Measurements from ENCODE around the gene CEP120.

CEP120 gene

DNA sequence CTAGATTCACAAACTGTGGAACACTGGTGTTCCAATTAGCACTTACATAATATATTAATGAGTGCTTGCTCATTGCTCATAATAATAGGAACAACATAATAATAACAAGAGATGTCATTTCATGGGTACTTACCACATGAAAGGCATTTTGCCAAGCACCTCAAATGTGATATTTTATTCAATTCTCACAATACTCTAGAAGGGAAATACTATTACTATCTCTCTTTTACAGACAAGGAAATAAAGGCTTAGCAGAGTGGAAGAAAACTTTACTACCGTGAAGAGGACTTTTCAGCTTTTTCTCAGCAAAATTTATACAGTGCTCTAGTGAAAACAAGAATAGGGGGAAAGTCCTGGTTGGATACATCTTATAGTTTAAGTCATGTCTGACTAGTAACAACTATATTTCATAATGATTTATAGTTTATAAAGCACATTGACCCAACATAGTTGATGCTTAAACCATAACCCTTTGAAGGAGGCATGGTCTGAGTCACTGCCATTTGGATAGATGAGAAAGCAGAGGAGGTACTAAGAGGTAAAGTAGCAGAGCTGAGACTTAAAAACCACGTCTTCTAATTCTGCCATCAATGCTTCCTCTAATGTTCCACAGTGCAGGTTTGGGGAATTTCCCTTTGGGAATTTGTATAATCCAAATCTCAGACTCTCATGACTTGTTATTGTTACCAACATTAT lies 124.7 kb downstream of the CEP120 start:
- no peak overlapping the region for H2AFZ ChIP-seq (ENCODE audit: low read length)
- H3K79me2 ChIP-seq (ENCODE audit: insufficient read depth, low read length) = no peaks in the 10 kb centered on the region
- H3K4me3 ChIP-seq (ENCODE audit: low read length, poor library complexity, severe bottlenecking) = no peak overlapping the region
- H3K27me3 ChIP-seq (ENCODE audit: insufficient read depth, low read length, poor library complexity, severe bottlenecking) = no peaks in the 10 kb centered on the region
- no peak overlapping the region for H3K4me2 ChIP-seq (ENCODE audit: low read depth, low read length, poor library complexity, severe bottlenecking)
- H3K9ac ChIP-seq (ENCODE audit: low read depth, low read length, poor library complexity, severe bottlenecking) = no peak overlapping the region
- peaks cover 14% of the 10 kb centered on the region for H3K4me1 ChIP-seq (ENCODE audit: insufficient read depth, low read length, poor library complexity, severe bottlenecking)
- H3K9me3 ChIP-seq (ENCODE audit: insufficient read depth, low read depth, low read length) = no peaks in the 10 kb centered on the region
- no peak for TF ChIP-seq EZH2phosphoT487 (IDR thresholded peaks at IDR 0.05; ENCODE audit: borderline replicate concordance)
- TF ChIP-seq CTCF (conservative IDR thresholded peaks at IDR 0.05; ENCODE audit: low read length) = no peak
- no peaks in the 10 kb centered on the region for H3K9me2 ChIP-seq (replicated peaks; ENCODE audit: low read depth, low read length)
- H3F3A ChIP-seq (ENCODE audit: low read depth) = no peaks in the 10 kb centered on the region
- H3K36me3 ChIP-seq (ENCODE audit: insufficient read depth, low read length) = no peaks in the 10 kb centered on the region
- no peaks in the 10 kb centered on the region for H4K20me1 ChIP-seq (ENCODE audit: insufficient read depth, low read length, poor library complexity, severe bottlenecking)

DNA sequence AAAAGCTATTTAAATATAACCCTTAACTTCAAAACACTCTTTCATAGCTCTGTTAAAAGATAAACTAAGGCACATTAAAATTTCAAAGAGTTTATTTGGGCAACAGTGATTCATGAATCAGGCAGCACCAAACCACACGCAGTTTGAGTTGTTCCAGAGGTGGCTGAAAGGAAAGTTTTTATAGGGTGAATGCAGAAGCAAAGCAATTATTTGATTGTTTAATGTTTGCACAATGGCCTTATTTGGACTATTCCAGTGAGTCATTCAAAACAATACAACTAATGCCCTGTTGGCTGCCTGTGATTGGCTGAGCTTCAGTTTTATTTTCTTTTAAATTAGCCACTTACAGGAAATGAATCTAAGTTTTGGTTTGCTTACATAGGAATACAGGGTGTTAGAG lies 125.3 kb downstream of the CEP120 start:
- H3K79me2 ChIP-seq (ENCODE audit: insufficient read depth, low read length) = no peaks in the 10 kb centered on the region
- no peak overlapping the region for H2AFZ ChIP-seq (ENCODE audit: low read length)
- peaks cover 14% of the 10 kb centered on the region for H3K4me1 ChIP-seq (ENCODE audit: insufficient read depth, low read length, poor library complexity, severe bottlenecking)
- TF ChIP-seq EZH2phosphoT487 (IDR thresholded peaks at IDR 0.05; ENCODE audit: borderline replicate concordance) (no peak), CTCF (conservative IDR thresholded peaks at IDR 0.05; ENCODE audit: low read length) (no peak)
- no peaks in the 10 kb centered on the region for H3K27me3 ChIP-seq (ENCODE audit: insufficient read depth, low read length, poor library complexity, severe bottlenecking)
- no peaks in the 10 kb centered on the region for H3K9me2 ChIP-seq (replicated peaks; ENCODE audit: low read depth, low read length)
- no peaks in the 10 kb centered on the region for H3K9me3 ChIP-seq (ENCODE audit: insufficient read depth, low read depth, low read length)
- no peaks in the 10 kb centered on the region for H4K20me1 ChIP-seq (ENCODE audit: insufficient read depth, low read length, poor library complexity, severe bottlenecking)
- no peak overlapping the region for H3K4me3 ChIP-seq (ENCODE audit: low read length, poor library complexity, severe bottlenecking)
- no peaks in the 10 kb centered on the region for H3F3A ChIP-seq (ENCODE audit: low read depth)
- no peak overlapping the region for H3K4me2 ChIP-seq (ENCODE audit: low read depth, low read length, poor library complexity, severe bottlenecking)
- no peak overlapping the region for H3K9ac ChIP-seq (ENCODE audit: low read depth, low read length, poor library complexity, severe bottlenecking)
- H3K36me3 ChIP-seq (ENCODE audit: insufficient read depth, low read length) = no peaks in the 10 kb centered on the region

- Histone ChIP-seq H3K9me3 (ENCODE audit: insufficient read depth, low read depth, low read length) (no peaks in the 10 kb centered on the region), H3K4me3 (ENCODE audit: low read length, poor library complexity, severe bottlenecking) (no peak overlapping the region), H3K9ac (ENCODE audit: low read depth, low read length, poor library complexity, severe bottlenecking) (no peak overlapping the region), H3K4me2 (ENCODE audit: low read depth, low read length, poor library complexity, severe bottlenecking) (no peak overlapping the region), H3F3A (ENCODE audit: low read depth) (no peaks in the 10 kb centered on the region), H4K20me1 (ENCODE audit: insufficient read depth, low read length, poor library complexity, severe bottlenecking) (no peaks in the 10 kb centered on the region), H3K27me3 (ENCODE audit: insufficient read depth, low read length, poor library complexity, severe bottlenecking) (no peaks in the 10 kb centered on the region), H3K36me3 (ENCODE audit: insufficient read depth, low read length) (no peaks in the 10 kb centered on the region), H2AFZ (ENCODE audit: low read length) (no peak overlapping the region), H3K79me2 (ENCODE audit: insufficient read depth, low read length) (no peaks in the 10 kb centered on the region), H3K9me2 (replicated peaks; ENCODE audit: low read depth, low read length) (no peaks in the 10 kb centered on the region), H3K4me1 (ENCODE audit: insufficient read depth, low read length, poor library complexity, severe bottlenecking) (peaks cover 14% of the 10 kb centered on the region)
- TF ChIP-seq CTCF (conservative IDR thresholded peaks at IDR 0.05; ENCODE audit: low read length) = no peak
- TF ChIP-seq EZH2phosphoT487 (IDR thresholded peaks at IDR 0.05; ENCODE audit: borderline replicate concordance) = no peak
These were observed 125.9 kb downstream of the CEP120 start for GRCh38 chr5:123297198-123297831.
